Limb (tissue), 2 donors: ENCODE data around the gene KAT6B.

ENCODE experiments used
- DNase-seq, 2 donors: peaks; one replicate each; pipeline ENCODE4 v3.0.0-alpha.2; 2016; ENCODE audit errors: extremely low spot score in 2 of 2

KAT6B gene

DNA sequence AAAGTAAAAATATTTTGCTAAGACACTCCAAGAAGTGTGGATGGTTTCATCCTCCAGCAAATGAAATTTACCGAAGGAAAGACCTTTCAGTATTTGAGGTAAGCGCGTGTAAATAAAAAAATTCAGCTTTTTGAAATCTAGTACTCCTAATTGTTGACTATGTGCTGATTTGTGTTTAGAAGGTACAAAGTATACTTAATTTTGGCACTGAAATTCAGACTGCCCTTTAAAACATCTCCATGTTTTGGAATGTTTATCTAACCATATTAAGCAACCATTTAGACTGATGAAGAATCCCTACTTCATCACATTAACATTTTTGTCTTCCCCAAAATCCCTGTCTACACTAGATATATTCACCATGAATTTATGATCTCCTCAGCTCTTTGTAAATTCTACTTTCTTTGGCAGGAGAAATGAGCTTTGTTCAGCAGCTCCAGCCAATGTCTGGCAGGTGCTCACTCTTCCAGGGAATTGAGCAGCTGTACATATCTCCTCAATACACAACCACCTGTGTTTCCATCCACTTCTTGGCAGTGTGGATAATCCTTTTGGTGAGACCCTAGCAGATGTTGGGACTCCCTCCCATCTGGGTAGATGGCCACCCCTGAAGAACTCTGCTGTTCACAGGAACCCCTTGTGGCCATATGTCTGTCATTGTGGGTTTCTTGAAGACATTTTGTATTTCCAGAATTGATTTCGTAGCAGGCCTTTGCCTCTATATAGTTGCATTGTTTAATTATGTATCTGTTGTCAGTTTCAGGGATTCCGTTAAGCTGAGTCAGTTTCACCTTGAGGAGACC, 155.6 kb downstream of the KAT6B start:
- DNase-seq: peak in 1 of 2 donors; percentile 51

DNA sequence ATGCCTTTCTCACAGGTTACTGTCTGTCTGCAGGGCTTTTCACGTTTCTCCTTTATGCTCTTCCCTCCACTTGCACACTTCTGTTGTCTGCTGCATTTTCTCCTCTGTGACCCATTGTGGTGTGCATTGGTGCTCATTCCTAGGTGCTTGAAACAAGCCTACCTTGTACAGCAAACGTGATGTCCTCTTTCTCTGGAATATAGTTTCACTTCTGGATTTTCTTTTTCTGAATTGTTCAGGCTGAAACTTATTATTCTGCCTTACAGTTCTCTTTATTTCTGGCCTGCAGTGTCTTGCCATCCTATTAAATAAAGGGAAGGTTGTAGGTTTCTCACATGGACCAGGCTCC, 156.2 kb downstream of the KAT6B start:
- no peak for DNase-seq

DNA sequence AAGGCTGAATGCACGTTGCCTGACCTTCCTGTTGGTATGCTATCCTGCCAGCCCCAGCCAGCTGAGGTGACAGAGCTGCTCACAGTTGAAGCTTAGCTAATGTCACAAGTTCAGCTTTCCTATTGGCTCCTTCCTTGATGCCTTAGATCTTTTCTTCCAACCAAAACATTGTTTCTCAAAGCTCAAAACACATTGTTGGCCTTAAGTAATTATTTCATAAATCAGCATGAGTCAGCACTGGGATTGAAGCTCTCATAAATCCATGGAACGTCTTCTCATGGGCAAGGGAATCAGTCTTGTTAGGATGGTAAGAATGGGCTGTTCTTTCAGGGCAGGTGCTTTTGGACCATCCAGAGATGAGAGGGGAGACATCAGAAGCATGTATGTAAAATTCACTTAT, 157.0 kb downstream of the KAT6B start:
- DNase-seq: no peak

DNA sequence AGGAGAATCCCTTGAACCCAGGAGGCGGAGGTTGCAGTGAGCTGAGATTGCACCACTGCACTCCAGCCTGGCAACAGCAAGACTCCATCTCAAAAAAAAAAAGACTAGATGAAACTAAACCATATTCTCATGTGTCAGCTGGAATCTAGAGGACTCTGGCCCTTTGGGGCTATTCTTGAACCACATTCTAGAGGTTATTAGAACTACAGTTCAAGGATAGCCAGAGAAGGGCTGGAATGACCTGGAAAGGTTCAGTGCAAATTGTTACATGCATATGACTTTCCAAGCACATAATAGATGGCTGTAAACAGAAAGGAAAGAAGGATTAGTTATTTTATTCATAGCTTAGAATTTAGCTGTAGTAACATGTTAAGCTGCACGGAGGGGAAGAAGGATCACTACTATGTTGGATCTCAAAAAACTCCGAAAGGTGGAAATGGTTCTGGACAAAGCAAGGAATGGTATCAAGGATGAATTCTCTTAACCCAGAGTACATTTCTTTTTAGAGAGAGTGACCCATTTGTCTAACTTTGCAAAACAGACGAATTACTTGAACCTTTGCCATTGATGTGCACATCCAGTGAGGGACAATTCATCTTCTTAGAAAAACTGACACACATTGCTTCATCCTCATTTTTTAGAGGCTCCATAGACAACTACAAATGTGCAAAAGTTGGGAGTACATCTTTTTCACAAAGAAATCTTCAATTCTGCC, 161.1 kb downstream of the KAT6B start:
- DNase-seq: no peak

DNA sequence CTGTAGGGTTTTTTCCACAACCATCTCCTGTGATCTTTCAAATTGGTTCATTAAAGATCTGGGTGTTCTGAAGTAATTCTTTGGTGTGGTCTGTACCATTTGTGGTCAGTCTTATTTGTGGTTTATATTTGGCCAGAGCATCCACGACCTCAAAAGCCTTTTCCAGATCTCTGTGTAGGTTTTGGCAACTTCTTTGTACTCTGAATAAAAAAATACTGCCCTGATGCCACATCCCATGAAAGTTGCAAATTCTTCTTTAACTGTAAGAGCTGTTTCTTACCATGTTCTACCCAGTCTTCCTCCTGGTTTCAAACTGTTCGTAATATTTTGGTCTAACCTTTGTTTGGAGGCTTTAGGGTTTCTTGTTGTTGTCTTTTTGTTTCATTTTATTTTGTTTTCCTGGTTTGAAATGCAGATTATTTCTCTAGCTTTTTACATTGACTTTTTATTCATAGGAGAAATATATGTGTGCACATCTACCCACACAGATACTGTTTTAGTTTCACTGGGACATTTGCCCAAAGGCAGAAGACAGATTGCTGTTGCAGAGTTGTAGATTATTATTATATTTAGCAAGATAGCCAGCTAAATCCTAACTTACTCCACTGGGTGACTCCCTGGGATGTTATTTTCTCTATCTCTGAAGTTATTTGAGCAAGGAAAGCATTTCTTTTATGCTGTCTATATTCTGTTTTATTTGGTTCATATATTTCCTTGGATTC, 161.8 kb downstream of the KAT6B start:
- no peak for DNase-seq

DNA sequence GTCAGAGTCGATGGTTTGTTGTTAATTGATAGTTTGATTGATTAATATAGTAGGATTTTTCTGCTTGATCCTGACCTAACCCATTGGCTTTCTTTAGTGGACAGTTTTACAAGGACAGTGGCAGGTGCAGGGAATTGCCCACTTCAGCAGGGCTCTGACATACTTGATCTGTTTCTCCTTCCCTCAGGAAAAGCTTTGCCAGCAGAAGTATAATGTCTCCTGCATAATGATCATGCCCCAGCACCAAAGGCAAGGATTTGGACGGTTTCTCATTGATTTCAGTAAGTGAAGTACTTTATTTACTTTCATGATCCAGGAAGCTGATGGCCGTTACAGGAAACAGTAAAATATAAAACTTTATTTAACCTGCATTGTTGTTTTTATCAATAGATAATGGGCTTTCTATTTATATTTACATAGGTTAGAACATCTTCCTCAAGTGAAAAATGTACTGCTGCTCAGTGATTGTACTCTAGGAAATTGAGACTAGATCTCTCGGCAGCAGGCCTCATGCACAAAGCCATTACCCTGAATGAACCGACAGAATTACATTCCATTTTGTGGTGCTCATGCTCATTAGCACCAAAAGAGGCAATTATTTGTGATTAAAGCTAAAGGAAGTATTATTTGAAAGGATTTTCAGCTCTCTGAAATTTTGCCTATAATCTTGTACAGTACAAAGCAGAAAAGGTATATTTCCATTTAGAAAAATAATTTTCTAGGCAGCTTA, 162.6 kb downstream of the KAT6B start:
- DNase-seq: no peak

DNA sequence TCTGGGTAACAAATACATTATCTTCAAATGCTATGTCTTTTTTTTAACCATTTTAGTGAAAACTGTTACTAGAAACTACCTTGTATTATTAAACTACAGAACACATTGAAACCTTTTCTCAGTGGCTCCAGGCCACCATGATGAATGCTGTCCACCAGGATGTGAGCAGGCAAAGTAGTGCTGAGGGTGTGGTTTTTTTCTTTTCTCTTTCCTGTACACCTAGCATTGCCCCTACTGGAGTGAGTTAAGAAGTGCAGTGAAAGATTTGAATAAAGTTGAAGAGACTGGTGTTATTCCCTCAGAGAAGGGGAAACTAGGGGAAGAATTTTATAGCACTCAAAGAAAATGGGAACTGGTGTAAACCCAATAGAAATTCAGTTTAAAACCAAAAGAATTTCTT, 165.0 kb downstream of the KAT6B start:
- no peak for DNase-seq

DNA sequence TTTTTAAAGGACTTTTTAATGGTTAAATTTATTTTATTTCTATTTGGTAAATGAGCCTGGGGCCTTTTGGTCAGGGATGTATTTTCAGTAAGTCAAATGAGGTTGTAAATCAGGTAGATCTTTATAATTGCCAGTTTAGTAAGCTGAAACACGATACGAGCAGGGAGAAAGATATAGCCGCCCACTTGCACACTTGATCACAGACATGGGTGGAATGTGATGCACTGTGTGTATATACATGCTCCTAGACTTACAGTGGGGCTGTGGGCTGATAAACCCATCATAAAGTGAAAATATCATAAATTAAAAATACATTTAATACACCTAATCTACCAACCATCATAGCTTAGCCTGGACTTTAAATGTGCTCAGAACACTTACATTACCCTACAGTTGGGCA, 165.7 kb downstream of the KAT6B start:
- DNase-seq: no peak

DNA sequence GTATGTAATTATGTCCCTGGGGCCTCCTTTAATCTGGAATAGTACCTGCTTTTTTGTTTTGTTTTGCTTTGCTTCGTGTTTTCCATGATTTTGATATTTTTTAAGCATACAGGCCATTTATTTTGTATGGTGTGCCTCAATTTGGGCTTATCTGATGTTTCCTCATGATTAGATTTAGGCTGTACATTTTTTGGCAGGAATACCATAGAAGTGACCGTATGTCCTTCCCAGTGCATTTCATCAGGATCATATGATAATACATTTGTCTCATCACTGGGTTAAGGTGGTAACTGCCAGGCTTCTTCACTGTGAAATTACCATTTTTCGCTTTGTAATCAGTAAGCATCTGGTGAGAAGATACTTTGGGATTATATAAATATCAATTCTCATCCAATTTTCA, 167.2 kb downstream of the KAT6B start:
- DNase-seq: no peak

DNA sequence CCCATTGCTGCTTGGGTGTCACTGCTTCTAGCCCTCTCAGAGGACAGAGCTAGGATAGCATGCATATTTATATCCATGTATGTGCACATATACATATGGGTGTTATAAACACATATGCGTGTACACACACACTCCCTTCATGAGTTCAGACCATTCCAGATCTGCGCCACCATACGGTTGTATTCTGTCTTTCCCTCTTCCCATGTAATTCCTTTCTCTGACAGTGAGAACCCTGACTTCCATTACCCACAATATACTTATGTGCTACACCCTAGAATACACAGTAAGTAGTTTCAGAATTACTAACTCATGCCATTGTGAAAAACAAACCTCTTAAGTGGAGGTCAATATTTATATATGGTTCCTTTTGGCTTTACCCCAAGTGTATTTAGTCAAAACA, 168.5 kb downstream of the KAT6B start:
- DNase-seq: no peak

DNA sequence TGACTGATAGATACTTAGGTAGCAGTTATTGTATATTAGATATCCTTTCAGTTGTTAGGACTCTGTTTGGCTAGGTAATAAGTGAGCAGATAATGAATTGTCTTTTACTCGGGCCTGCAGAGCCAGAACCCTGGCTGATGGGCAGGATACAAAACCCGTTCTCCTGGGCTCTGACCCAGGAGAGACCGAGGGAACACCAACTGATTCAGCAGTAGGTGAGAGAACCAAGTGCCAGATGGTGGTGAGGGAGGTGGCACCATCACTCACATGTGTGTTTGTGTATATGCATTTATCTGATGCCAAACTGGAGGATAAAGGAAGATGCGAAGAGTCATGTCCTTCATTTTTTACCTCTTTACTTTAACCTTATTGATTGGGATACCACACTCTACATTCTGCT, 169.4 kb downstream of the KAT6B start:
- no peak for DNase-seq

DNA sequence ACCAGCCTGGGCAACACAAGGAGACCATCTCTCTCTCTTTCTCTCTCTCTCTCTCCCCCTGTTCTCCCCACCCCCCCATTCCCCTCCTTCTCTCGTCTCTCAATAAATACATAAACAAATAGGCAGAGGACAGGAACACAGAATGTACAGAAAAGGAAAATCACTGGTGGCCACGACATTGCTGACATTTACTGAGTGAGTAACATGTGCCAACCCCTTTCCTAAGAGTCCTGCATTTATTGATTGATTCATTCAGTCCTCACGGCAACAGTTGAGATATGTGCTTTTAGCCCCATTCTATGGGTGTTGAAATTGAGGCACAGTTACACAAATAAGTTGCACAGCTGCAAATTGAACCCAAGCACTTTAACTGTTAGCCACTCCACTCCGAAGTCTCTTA, 170.8 kb downstream of the KAT6B start:
- no peak for DNase-seq

DNA sequence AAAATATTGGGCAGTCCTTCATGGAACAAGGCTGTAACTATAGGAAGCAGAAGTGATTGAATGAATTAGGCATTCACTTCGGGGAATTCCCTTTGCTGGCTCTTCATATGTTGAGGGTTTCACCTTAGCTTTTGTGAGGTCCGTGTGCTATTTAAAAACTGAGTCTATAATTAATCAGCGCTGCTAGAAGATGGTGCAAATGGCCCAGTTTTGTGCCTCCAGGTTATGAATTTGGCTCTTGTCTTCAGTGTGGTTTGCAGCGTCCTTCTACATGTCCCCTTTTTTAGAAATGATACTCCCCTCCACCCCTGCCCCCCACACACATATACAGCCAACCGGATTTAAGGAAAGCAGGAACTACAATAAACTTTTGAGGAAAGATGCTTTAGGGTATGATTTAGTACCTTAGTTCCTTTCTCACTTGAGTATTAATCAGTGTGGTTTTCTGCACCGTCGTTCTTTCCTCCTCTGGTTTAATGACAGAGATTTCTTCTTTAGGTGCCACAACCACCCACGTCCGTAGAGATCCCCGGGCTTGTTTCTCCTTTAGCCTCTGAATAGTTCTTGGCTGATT, 174.4 kb downstream of the KAT6B start:
- no peak for DNase-seq

DNA sequence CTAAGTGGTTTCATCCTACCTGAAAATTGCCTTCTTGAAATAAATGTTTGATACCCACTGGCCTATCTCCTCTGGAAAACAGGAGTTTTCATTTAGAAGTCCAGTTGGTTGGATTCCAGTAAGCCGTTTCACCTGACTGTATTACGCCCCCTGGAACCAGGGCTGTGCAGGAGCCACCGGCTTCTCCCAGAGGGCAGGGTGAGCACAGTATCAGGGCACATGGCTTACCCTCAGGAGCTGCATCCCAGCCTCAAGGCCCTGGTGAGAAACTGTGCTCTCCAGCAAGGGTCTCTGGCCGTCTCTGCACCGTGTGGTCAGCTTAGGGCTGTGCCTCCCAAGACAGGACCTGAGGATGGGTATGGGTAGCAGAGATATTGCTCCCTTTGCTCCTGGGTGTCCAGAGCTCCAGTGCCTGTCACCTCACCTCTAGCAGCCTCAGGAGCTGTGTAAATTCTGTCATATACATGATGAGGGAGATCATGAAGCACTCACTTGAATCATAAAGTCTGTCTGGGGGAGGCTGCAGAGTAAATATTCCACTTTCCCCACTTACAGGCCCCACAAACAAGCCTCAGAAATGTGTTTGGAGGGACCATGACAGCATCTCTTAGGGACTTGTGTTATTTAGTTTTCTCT, 175.4 kb downstream of the KAT6B start:
- no peak for DNase-seq

DNA sequence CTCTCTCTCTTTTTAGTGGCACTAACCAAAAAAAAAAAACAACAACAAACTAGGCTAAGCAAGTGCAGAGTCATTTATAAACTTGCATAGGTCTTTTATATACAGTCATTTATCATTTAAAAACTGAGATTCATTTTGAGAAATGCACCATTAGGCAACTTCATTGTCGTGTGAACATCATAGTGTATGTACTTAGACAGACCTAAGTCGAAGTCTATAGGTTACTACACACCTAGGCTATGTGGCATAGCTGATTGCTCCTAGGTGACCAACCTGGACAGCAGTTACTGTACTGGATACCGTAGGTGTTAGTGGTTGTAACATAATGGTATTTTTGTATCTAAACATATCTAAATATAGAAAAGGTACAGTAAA, 175.9 kb downstream of the KAT6B start:
- no peak for DNase-seq

DNA sequence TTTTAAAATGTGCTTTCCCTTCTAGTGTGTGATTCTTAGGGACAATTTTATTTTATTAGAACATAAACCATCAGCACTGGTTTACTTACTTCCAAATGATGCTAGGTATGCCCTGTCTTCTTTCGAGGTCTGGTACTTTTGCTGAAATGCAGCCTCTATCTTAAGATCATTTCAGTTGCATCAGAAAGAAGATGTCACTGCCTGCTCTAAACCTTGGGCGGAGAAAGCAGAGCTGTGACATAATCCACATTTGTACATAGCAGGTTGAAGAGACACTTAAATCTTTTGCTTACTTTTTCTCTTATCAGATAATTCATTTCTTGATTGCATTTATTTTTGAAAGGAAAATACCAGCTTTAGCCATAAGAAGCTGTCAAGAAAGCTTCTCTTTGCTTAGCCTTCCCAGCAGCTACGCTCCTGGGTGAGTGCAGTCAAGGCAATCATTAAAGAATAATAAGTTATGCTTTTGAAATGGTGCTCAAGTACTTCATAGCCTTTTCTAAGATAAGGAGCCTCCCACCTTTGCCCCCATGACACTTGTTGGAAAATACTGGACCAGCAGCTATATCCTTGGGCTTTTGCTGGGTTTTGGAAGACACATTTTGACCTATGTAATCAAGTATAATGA, 176.7 kb downstream of the KAT6B start:
- DNase-seq: no peak

DNA sequence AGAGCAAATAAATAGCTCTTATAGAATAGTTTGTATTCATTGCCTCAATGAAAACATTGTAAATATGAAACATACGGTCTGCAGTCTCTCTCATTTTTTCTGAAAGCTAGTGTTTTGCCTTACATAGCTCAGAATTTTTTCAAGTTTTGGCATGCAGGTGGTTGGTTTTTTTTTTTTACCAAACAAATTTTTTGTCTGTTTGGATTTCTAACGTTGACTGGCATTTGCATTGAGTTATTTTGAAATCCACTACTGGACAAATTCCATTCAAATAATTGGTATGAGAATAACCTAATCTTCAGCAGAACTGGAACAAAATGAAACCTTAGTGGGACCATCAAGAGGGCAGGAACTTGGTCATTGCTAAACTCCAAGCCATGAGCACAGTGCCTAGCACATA, 177.5 kb downstream of the KAT6B start:
- no peak for DNase-seq

DNA sequence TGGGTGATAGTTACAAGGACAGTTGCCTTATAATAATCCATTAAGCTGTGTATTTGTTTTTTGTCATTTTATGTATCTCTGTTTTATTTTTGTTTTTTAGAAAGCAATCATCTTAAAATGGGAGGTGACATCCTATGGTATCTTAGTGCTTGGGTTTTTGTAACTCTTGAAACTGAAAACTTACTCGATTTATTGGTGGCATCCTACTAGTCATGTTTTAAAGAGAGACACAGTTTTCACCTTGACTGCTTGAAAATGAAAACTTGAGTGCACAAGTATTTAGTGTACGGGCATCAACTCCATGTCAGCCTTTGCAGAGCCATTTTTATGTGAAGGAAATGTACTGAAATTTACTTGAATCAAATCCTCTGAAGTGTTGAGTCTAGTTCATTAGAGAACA, 181.2 kb downstream of the KAT6B start:
- DNase-seq: no peak

DNA sequence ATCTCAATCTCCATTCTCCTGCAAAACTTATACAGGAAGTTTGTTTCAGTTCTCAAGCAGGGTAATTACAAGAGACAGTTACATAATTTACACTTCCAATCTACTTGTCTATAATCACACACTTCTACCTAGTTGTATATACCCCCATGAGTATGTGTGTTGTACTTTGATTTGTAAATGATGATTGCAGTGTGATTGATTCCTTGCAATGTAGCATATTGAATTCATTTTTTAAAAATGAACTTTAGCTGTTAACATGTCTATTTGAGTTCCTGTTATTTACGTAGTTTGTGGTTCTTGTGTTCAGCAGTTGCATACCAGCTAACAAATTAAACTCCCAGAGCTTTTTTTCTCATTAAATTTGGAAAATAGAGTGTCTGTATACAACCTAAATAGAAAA, 182.6 kb downstream of the KAT6B start:
- DNase-seq: no peak

DNA sequence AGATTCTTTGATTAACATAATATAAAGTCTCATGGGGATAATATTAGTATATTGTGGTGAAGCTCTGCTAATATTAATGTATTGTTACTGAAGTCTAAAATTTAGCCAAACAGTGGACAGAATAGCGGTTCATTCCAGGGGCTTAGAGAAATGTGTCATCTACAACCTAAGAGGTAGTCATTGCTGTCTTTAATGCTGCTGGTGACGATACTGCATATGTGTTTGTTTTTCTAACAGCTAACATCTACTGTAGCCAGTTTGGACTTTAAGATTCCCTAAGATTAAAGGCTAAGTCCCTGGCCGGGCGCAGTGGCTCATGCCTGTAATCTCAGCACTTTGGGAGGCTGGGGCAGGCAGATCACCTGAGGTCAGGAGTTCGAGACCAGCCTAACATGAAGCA, 183.0 kb downstream of the KAT6B start:
- no peak for DNase-seq

DNA sequence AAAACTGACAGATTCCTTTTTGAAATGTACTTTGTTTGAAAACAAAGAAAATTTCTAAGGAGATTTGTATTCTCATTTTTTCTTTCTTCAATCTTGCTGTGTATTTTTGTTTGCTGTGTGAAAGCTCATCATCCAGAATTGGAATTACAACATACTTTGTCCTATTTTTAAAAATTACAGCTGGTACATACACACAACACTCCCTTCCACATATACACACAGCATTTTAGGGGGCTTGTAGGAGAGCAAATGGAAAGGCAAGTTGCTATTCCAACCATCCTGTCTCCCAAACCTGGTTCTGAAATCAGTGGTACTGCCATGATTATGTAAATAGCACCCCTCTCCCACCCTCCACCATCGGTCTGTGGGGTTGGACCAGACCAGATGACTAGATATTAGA, 184.0 kb downstream of the KAT6B start:
- DNase-seq: no peak
